CD4-positive, alpha-beta T cell treated with Interleukin-17A for 1 hour (primary cell): ENCODE data around the gene BCAP29.

Experiments used
- DNase-seq: peaks from one replicate; pipeline ENCODE4 v3.0.0-alpha.2; 2020

BCAP29 gene

DNA sequence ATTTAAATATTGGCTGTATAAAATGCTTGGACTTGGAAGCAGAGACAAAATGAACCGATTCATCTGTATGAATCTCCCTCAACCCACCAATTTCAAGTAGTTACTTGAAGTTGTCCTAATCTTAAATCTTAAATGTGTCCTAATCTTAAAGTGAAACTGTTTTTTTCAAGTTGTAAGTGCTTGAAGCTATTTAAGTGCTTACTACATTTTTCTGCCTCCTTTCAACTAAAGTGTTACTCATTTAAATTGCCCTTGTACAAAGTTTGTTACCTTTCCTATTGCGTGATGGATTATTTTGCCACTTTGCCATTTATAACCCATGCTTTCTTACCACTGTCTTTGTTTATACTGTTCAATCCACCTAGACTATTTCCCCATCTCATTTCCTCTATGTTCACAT, 2.8 kb downstream of the BCAP29 start:
- DNase-seq: no peak

DNA sequence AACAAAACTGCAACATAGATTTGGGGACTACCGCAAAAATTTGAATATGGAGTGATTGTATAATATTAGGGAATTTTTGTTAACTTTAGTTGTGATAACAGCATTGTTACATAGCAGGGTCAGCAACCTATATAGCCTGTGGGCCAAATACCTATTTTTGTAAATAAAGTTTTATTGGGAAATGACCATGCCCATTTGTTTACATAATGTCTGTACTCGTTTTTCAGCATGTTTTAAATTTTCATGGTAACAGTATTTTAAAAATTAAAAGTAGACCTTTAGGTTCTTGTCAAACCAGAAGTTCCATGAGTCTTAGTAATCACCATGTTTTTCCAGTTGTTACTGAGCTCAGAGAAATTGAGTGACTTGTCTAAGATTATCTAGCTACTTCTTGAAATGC, 4.7 kb downstream of the BCAP29 start:
- no peak for DNase-seq

DNA sequence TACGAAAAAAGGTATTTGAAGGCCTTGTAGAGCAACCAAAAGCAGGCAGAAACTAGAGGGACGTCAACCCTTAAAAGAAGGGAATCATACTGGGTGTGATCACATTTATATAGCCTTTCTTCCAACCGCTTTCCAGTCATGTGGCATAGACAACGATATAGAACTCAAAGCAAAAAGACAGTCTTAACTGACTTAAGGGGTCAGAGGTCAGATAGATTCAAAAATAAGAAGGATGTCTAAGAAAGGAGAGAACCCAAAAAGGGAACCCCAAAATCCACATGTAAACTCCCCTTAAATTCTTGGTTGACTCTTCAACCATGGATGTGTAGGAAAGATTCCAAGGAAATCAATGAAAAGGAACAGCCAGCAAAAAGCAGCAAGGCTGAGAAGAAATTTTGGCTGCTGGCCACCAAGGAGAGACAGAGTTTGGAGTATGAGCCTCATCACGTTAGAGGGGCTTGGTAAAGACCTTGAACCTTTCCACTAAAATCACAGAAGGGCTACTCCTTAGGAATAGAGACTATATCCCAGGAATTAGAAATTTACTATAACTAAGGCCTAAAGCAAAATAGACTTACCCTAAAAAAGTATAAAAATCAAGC, 8.6 kb downstream of the BCAP29 start:
- no peak for DNase-seq

DNA sequence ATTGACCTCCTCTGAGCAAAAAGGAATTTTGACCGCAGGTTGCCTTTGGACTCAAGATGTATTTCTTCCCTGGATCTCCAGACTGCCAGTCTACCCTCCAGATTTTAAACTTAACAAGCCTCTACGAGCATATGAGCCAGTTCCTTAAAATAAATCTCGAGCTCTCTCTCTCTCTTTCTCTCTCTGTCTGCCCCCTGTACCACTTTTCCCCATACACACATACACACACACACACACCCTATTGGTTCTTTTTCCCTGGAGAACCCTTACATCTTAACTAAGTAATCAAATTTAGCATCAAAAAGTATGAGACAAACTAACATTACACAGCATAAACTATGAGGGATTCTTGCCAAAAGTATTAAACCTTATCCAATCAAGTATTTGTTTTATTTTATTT, 11.4 kb downstream of the BCAP29 start:
- DNase-seq: no peak

DNA sequence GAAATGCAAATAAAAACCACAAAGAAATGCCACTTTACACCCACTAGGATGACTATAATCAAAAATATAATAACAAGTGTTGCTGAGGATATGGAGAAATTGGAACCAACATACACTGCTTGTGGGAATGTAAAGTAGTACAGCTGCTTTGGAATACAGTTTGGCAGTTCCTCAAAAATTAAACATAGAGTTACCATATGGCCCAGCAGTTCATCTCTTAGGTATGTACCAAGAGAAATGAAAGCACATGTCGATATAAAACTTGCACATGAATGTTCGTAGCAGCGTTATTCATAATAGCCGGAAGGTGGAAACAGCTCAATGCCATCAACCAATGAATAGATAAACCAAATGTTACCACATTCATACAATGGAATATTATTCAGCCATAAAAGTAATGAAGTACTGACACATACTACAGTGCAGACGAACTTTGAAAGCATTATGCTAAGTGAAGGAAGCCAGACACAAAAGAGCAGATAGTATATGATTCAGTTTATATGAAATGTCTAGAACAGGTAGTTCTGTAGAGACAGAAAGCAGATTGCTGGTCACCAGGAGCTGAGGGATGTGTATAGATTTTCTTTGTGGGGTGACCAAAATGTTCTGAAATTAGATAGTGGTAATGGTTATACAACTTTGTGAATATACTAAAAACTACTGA, 12.4 kb downstream of the BCAP29 start:
- DNase-seq: no peak

DNA sequence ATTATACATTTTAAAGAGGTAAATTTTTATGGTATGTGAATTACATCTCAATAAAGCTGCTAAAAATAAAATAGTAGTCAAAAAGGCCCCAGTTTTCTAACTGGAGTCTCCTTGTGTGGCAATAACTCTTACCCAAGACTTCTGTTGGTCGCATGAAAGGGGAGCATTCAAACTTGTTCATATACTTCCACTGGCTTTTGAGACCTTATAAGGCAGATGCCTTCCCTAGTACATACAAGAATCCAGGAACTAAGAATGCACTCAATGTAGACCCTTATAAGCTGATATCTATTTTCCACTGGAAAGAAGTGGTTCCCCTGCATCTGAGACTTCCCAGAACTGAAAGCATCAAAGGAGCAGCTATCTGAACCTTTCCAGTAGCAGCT, 13.0 kb downstream of the BCAP29 start:
- DNase-seq: no peak

DNA sequence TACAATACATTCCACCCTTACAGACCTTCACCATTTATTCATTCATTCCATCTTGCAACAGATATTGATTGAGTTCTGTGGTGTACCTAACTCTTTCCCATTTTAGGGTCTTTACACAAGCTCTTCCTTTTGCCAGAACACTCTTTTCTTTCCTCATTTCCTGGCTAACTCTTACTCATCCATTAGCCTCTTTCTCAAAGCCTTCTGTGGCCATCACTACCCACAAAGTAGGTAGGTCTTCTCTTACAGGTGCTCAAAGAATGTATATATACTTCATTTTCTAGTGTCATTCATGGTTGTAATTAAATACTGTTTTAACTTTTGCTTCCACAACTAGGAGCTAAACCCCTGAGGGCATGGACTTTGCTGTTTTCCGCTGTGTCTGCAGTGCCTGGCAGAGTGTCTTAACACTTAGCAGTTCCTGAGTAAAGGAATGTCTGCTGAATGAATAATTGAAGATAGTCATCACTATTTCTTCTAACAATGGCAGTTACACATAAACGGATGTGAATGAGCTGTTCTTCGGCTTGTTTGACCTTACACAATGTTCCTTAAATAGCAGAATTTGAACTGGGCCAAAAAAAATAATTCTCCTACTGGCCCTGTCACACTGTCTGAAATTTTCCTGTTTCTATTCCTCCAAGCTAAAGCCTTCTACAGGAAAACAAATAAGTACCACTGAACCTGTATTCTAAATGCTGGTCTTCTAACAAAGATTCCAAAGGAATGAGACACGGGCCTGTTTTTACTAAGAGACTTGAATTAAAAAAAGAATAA, 15.1 kb downstream of the BCAP29 start:
- no peak for DNase-seq

DNA sequence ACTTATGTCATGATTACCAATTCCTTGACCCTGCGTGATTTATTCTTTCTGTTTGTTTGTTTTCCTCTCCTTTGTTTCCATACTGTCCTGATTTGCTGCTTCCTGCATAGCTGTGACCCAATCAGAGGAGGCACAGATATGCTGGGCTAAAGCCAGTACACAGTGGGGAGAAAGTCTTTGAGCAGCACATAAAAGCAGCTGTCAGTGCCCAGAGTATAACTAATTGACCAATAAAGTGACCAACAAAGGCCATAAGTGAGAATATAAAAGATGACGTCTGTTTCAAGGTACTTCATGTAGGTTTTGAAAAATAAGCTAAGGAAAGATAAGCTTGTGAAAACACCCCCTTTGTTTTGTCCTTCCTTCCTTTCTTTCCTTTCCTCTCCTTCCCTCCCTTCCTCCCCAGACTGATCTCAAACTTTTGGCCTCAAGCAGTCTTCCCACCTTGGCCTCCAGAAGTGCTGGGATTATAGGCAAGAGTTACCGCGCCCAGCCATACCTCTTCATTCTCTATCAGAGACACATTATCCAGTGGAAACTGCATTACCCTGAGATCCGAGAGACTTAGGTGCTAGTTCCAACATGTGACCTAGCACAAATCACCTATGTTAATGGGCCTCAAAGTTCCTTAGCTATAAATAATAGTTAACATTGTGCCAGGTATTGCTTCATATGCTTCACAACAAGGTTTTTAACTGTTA, 17.0 kb downstream of the BCAP29 start:
- DNase-seq: no peak

DNA sequence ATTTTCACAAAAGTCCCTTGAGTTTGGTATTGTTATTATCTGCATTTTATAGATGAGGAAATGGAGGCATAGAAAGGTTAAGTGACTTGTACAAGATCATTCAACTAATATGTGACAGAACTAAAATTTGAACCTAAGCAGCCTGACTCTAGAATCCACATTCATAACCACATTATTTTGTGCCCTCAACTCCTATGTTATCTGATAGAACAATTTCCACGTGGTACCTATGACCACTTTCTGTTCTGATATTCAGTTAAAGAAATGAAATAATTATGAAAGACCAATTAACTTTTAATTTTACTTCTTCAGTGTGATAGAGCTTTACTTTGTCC, 17.5 kb downstream of the BCAP29 start:
- no peak for DNase-seq

DNA sequence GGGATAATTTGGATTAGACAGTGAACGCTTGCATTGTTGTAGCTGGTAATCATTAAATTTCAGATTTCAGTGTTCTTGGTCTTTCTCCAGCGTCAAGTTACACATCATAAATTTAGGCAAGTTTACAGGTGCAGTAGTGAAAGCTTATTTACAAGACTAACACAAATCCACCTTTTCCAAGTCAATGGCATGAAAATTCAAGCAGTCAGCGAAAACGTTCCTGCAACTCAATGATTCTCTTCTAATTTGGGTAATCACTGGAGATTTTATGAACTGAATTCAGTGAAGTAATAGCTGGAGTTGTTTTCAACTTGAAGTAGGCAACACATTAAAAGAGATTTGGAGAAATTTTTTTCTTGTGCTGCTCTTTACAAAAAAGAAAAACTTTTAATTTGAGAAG, 17.9 kb downstream of the BCAP29 start:
- DNase-seq: no peak

DNA sequence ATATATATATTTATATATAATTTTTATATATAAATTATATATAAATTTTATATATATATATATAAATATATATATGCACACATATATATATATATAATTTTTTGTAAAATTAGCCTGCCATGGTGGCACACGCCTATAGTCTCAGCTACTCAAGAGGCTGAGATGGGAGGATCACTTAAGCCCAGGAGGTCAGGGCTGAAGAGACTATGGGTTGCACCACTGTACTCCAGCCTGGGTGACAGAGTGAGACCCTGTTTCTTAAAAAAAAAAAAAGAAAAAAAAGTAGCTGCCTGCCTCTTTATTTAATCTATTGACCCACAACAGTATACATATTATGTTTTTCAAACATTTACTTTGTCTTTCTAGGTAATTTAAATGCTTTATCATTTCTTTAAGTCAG, 19.2 kb downstream of the BCAP29 start:
- DNase-seq: no peak

DNA sequence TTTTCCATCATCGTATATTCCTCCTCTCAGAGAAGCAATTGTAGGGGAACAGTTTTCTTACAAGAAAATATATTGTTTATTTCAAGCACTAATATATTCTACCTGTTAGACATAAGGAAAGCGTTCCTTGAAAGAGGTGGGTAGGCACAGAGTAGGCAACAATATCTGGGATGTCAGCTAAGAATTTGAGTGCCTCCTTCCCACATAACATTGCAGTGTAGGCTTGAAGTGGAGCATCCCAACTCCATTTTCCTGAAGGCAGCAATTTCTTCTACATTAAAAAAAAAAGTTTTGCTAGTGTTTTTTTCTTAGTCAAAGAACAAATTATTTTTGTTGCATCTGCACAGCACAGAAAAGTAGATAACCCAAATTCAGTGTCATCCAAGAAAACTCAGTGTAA, 20.8 kb downstream of the BCAP29 start:
- DNase-seq: no peak

DNA sequence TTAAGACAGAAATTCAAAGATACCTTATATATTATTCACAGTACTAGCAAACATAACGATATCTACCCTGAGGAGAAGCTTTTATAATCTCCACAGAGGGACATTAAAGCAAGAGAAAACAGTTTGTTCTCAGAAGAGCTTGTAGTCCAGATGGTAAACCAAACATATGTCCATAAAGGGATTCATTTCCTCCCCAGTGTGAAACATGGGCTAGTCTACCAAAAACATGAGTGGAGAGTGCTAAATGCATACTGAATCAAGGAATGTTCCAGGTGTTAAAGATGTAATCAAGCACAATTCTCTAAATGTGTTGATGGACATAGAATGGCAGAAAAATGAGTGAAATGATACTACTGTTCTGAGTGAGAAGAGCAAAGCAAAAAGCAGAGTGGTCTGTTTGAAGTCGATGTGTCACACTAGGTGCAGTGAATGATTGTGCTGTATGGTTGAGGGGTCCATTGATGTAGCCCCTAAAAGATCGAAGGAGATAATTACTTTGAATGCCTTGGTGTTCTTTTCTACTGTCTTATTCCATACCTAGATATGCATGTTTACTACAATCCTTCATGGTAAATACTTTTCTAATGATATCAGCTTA, 25.3 kb downstream of the BCAP29 start:
- no peak for DNase-seq

DNA sequence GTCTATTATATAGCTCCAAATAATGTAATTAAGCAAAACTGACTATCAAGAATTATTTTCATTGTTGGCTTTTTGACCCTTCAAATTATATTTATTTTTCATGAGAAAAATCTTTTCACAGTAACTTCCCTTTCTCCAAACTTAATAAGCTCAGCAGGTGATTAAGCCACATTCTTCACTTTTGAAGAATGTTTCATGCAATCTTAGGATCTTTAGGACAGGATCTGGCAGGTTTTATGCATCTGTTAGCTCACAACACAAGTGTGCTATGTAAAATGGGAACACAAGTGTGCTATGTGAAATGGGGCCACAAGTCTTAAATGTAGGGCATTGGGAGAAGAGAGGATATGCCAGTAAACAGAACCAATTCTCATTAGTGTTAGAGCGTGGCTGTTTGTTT, 26.3 kb downstream of the BCAP29 start:
- DNase-seq: no peak

DNA sequence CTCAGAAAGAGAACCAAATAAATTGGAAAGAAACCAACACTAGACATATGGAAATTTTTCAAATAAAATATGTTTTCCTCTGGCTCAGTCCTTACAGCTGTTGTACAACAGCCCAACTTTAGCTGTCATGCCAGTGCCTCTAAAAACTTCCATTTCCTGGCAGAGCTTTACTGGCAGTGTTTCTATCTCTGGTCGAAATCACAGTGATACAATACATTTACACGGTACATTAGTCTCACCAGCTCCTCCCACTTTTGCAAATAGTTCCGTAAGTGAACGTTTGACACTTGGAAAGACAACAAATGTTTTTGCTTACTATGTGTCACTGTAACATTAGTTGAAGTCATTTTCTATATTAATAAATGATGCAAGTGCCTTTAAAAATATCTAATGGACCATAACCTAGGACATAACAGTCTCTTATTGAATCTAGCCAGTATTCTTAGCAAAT, 29.8 kb downstream of the BCAP29 start:
- no peak for DNase-seq

DNA sequence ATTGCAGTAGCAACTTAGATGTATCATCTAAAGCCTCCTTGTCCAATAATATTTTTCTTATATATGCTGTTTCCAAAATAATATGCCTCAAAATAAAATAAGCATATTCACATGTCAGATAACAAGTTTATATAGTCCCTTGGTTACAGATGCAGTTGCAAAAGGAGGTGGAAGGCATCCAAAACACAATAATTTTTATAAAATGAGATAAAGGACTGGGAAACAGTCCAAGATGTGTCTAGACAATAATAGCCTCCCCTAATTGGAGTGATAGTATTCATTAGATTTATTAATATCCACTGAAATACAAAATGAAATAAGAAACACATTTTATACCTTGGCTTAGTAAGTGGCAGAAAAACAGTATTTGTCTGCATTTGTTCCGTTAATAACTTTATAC, 30.3 kb downstream of the BCAP29 start:
- DNase-seq: no peak

DNA sequence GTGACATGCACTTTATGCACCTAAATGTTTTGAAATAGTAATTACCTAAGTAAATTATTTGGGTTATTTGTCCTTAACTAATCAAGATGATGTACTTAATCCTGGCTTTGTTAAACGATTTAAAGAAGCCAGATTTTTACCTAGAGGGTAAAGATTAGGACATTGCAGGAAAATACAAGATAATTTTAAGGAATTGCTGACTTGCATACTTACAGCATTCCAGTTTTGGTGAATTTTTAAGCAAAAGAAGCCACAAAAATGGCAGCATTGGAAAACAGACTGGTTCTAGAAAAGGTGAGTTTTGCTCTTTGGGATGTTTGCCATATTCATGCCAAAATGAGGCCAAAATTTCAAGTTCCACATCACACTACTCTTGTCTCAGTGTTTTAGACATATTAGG, 33.4 kb downstream of the BCAP29 start:
- no peak for DNase-seq

DNA sequence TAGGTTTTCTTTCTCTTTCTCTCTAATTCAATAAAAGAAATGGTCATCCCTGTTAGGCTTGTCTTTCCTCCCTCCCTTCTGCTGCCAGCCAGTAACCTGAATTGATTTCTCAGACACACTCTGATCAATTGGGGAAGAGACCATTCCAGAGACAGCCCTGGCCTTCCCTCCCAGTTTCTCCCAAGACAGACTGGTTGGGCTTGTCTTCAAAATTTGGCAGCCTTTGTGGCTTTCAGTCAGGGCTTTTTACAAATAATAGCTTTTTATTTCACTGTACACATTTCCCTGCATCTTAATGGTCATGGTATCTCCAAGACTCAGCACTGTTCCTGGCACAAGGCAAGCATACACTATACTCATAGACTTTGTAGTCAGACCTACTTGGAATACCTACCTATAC, 33.9 kb downstream of the BCAP29 start:
- DNase-seq: no peak

DNA sequence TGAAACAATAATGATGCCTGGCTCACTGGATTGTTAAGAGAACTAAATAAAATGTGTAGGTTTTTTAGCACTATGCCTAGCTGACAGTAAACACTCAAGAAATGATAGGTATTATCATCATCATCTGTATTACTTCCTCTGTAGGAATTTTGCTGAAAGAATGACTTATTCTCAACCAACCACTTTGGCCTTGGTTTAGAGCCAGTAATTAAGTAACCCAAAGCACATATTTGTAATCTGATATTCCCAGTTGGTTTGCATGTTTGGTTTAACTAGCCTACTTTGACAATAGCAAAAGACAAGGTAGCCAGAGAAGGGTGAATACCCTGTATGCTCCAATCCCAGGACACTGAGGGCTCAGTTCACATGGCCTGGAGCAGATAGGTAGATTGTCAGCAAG, 34.4 kb downstream of the BCAP29 start:
- DNase-seq: no peak

DNA sequence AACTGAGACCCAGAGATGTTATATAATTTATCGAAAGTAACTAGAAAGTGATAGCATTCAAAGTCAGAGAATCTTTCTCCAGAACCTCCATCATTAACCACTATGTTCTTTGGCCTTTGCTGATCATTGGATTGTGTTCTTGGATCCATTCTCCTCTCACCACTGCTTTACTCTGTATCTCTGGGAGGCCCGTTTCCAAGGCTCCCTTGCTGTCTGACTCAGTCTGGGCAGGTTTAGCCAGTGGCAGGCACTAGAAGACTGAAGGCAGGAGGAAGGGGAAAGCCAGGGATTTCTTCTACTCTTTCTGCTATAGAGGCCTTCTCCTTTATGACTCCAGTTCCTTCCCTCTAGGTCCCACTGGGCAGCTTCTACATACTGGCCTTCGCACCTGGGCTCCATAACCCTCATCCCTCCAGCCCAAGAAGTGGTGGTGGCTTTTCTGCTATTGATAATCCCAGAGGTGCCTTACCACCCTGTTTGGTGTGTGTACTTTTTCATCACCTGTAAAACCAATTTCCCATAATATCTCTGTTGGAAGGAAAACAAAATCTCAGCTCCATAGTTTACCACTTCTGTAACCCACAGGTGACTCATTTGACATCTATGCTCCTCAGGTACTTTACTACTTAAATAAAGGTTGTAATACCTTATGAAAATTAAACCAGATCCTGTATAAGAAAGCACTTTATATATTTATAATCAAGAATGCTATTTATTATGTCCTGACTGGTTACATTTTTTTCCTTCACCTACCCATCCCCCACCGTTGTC, 36.0 kb downstream of the BCAP29 start:
- no peak for DNase-seq

DNA sequence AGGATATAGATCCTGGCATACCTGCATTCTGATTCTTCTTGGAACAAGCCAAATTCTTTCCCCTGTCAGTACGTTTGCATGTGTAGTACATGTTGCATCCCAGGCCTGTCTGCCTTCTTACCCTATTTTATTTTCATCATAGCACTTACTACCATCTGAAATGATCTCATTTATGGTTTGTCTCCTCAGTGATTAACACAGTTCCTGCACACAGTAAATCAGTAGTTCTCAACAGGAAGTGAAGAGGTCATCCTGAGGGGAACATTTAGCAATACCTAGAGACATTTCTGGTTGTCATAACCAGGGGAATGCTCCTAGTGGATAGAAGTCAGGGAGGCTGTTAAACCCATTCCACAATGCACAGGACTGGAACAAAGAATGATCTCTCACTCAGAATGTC, 42.4 kb downstream of the BCAP29 start:
- DNase-seq: no peak

DNA sequence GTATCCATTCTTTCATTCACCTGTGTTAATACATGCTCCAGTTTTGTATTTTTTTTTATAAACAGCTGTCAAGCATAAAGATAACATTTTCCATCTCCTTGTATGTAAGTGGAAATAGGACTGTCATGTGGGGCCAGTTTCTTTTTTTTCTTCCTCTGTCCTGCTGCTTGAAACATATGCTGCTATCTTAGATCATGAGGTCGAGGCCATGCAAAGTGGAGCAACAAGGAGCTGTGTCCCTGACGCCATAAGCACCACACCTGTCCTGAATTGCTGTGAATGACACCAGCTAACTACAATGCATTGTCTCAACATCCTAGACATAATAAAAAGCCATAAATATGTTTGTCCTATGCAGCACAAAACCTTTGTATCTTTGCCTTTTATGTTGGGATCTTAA, 42.8 kb downstream of the BCAP29 start:
- no peak for DNase-seq

DNA sequence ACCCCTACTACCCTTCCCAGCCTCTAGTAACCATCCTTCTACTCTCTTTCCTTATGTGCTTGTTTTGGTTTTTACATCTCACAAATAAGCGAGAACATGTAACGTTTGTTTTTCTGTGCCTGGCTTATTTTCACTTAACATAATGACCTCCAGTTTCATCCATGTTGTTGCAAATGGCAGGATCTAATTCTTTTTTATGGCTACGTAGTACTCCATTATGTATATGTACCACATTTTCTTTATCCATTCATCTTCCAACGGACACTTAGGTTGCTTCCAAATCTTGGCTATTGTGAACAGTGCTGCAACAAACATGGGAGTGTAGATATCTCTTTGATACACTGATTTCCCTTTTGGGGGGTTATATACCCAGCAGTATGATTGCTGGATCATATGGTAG, 47.0 kb downstream of the BCAP29 start:
- no peak for DNase-seq
